Cerebellar nuclear complex (tissue), 1 donor: Measurements from ENCODE around the gene SRP19.
"Not testable (repeated sequence)": the region's sequence is repeated elsewhere in the genome, so short reads cannot be mapped to it uniquely, and the experiment has no call there.

Source experiments
- DNase-seq, 2 experiments: peaks; one replicate each; lab custom pipeline; 2025; lab: John Stamatoyannopoulos, UW

The SRP19 gene

GRCh38 chr5:112870966-112871365 lies 9.9 kb downstream of the SRP19 start:
- no peak for DNase-seq

DNA sequence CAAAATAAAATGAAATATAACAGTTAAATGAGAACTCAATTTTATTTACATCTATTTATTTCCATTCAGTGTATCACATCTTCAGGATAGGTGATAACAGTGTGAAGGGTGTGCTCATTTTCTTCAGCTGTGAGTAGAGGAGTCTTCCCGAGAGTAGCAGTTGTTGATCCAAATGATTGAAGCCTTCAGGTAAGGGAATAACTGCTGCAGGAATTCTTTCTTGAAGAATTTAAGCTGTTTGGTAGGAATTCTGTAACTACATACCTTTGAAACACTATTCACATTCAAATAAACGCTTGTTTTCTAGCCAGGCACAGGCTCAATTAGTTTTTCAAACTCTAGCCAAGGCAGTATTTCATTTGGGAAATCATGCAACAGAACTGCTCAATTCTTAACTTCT lies 15.3 kb downstream of the SRP19 start:
- no peak for DNase-seq

GRCh38 chr5:112878101-112878500 lies 17.0 kb downstream of the SRP19 start:
- no peak for DNase-seq

- no peak for DNase-seq
Measured at GRCh38 chr5:112878760-112879159, 17.7 kb downstream of the SRP19 start.

DNA sequence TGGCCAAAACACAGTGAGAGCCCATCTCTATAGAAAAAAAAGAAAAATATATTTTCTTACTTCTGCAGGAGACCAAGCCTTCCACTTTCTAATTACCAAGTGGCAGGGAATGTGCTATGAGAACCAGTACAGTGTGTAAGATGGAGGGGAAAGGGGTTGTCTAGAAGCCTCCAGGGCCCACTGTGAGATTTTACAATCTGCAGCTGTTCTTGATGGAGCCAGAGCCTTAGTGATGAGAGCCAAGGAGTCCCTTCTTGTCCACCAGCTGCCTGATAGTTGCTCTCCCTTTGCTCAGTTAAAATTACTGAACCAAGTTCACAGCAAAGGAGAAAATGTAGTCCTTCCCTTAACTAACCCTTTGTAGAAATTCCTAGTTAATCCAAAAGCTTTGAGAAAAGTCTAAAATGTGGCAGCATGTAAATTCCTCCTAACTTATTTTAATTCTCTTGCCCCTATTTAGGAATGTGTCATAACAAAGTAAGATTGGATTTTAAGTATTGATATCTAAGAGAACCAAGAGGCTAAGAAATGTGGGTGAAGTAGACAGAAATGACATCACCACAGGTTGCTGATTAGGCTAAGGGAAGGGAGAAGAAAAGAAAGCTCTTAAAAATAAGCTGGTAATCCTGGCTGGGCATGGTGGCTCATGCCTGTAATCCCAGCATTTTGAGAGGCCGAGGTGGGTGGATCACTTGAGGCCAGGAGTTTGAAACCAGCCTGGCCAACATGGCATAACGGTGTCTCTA lies 19.3 kb downstream of the SRP19 start:
- no peak for DNase-seq

- no peak for DNase-seq
Measured at GRCh38 chr5:112883192-112883591, 22.1 kb downstream of the SRP19 start.

DNA sequence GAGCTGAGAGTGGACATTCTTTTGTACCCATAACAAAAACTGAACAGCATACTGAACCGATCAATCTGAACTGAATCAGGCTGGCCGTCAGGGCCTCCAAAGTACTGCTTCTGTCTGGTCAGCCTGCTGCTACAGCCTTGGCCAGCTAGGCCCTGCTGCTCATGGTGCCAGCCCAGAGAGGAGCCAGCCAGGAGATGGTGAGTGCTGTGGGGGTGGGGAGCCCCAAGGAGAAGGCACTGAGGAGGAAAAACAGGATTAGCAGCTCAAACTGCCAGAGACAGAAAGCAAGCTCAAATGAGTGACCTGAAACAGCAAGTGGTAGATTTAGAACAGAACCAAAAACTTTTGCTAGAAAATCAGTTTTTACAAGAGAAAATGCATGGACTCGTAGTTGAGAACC lies 23.9 kb downstream of the SRP19 start:
- DNase-seq: peak; percentile 66 to 71

DNA sequence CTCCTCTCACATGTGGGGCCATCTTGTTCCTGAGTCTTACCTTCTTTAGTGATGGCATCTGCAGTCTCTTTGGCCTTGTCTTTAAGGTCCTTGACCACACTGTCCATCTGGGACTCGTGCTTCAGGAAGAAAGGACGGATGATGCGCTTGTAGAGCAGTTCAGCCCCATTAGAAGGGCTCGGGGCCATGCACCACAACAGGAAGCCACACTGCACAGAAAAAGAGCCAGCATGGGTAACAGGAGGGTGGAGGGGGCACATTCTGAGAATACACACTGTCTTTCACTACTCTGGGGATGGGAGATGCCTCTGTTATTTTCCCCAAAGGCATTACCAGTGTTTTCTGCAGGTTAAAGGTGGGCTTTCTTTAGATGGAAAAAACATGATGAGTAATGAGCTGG lies 25.9 kb downstream of the SRP19 start:
- no peak for DNase-seq

- not testable (repeated sequence) for DNase-seq
Measured at GRCh38 chr5:112892066-112892465, 31.0 kb downstream of the SRP19 start.

- DNase-seq: no peak
Measured at GRCh38 chr5:112892776-112893175, 31.7 kb downstream of the SRP19 start.

- DNase-seq: no peak
Measured at GRCh38 chr5:112895682-112896081, 34.6 kb downstream of the SRP19 start.

DNA sequence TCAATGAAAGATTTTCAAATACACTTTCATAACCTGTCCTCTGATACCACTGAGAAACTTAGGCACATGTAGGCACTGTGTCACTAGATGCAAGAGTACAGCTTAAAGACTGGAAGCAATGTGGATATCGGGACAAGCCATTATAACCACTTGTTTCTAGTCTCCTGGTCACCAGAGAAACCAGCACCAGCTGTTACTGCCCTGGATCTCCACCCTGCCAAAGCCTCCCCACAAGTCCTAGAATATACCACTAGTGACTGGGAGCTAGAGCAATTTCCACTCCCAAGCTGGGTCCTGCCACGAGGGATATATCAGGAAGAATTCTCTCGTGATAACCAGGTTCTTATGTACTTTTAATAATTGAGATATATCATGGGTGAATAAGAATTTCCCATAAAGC lies 41.5 kb downstream of the SRP19 start:
- DNase-seq: no peak

GRCh38 chr5:112904996-112905395 lies 43.9 kb downstream of the SRP19 start:
- not testable (repeated sequence) for DNase-seq

DNA sequence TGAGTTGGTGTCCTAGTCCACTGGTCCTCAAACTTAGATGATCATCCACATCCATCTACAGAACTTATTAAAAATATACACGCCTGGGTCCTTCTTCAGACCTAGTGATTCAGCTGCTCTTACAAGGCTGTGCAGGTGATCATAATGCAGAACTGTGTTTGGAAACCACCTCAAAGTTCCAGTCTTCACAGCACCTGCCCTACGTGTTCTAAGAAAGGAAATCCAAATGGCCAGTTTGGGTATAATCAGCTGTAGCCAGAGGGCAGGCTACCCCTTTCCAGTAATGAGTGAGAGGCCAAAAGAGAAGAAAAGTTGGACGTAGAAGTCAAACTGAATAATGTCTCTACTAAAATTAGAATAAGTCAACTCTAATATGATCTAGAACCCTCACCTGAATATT lies 45.5 kb downstream of the SRP19 start:
- no peak for DNase-seq

- DNase-seq: no peak
Measured at GRCh38 chr5:112907166-112907631, 46.1 kb downstream of the SRP19 start.

DNA sequence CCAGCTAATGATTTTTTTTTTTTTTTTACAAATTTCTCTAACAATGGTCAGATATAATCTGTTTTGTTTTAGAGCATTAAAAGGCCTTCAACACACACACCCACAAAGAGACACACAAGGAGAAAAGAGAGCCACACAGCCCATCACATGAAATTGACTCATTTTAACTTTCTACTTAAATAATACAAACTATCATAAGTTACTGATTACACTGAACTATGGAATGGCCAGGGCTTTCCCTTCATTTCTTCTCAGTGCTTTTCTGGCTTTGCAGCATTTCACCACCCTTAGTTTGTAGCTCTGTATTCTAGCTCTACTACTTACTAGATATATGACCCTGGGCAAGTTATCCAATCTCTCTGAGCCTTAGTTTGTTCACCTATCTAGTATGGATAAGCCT lies 47.8 kb downstream of the SRP19 start:
- no peak for DNase-seq

DNA sequence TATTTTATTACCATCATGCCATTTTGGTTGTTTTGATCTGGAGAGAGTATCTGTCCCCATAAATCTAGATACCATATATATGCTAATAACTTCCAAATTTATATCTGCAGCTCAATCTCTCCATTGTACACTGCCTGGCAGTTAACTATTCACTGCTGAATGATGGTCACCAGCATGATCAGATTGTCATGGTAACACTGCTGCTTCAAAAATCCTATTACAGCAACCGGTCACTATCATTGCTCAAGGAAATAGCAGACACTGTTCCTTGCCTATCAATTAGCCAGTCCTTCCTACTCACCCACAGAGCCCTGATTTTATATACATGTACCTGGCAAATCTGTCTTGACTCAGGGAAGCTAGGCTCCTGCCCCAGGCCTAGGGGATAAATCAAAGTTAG lies 49.4 kb downstream of the SRP19 start:
- DNase-seq: no peak

- DNase-seq: no peak
Measured at GRCh38 chr5:112914584-112914983, 53.5 kb downstream of the SRP19 start.

DNA sequence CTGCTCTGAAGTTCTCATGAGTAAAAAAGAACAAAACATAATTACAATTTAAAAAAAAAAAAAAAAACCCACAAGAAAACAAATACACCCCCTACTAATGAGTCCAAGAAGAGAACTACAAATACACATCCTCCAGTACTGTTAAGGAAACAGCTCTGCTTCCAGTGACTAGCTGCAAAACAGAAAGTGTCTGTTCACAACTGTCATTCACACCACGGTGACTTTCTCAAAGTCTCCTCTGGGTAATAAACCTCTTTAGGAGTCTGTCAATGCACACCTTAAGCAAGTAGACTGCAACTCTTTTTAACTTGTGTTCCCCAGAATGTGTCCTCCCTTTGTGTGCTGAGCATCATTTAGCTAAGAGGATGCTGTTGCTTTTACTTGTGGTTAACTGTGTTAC lies 54.7 kb downstream of the SRP19 start:
- DNase-seq: no peak

DNA sequence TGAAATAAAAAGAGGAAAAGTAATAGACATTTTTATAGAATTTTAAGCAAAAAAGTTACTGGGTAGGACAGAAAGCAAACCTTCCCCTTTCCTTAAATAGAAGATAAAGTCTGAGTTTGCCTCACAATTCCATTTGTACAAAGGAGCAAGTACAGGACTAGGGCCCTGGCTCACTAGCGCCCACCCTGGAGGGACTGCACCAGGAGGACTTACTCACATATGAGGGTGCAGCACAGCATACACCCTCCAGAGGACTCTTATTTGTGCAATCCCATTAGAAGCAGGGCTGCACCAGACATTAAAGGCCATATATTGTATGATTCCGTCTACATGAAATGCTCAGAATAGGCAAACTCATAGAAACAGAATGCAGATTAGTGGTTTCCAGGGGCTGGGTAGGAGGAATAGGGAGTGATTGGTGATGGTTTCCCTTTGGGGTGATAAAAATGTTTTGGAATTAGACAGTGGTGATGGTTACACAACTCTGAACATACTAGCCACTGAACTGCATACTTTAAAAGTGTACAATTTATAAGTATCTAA lies 56.4 kb downstream of the SRP19 start:
- DNase-seq: no peak

- no peak for DNase-seq
Measured at GRCh38 chr5:112918136-112918535, 57.0 kb downstream of the SRP19 start.

DNA sequence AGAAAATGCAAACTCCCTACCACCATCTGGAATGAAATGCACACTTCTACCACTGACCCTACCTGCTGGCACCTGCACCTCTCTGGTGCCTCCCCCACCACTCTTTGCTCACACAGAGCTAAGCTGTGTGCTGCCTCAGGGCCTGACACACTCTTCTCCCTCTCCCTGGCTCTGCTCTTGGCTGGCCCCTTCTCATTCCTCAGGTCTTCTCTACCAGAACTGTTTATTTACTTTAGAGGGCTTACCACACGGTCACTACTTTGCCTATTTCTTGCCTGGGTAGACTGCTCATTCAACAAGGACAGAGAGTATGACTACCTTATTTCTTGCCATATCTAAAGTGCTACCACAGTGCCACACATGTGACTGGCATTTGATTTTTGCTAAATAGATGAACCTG lies 57.6 kb downstream of the SRP19 start:
- no peak for DNase-seq
